Cardiac fibroblast (primary cell): Measurements from ENCODE around the gene ARMC5.

Experiments
- DNase-seq, 2 donors: peaks; one replicate each; pipeline versions ENCODE4 v3.0.0 to v3.0.0-alpha.2; 2010; ENCODE audit warnings: low read depth in 2 of 2
- H3K4me3 ChIP-seq, 2 donors: replicated peaks in 1 of 2; 1 replicate in 1 of 2; 2 replicates in 1 of 2; pipeline ENCODE4 v1.5.1; 2011; ENCODE audit warnings: low read depth in 2 of 2, low read length in 2 of 2, mild to moderate bottlenecking in 2 of 2, moderate library complexity in 1 of 2
- TF ChIP-seq, protein P1 (sequence below): IDR thresholded peaks from one replicate; pipeline ENCODE4 v1.5.1; 2011; ENCODE audit warnings: low read depth, mild to moderate bottlenecking, low read length, inconsistent platforms

ARMC5 gene

DNA sequence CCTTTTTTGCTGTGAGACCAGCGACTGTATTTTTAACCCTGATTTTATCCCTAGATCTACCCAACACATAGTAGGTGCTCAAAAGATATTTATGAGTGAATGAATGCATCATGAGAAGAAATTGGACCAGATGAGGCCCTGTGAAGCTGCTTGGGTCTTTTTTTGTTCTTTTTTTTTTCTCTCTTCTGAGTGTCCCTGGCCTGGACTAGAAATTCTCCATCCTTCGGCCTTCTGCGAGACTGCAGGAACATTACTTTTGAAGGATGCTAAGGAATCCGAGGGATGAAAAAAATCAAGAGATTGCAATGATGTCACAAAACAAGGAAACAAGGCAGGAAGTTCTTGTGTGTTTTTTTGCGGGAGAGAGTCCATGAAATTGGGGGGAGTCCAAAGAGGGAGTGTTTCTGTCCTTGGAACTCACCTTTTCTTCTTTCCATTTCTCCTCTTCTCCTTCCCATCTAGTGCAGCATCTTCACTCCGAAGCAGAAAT lies 49.5 kb downstream of the ARMC5 start:
- TF ChIP-seq, protein P1, sequence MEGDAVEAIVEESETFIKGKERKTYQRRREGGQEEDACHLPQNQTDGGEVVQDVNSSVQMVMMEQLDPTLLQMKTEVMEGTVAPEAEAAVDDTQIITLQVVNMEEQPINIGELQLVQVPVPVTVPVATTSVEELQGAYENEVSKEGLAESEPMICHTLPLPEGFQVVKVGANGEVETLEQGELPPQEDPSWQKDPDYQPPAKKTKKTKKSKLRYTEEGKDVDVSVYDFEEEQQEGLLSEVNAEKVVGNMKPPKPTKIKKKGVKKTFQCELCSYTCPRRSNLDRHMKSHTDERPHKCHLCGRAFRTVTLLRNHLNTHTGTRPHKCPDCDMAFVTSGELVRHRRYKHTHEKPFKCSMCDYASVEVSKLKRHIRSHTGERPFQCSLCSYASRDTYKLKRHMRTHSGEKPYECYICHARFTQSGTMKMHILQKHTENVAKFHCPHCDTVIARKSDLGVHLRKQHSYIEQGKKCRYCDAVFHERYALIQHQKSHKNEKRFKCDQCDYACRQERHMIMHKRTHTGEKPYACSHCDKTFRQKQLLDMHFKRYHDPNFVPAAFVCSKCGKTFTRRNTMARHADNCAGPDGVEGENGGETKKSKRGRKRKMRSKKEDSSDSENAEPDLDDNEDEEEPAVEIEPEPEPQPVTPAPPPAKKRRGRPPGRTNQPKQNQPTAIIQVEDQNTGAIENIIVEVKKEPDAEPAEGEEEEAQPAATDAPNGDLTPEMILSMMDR = no peak
- DNase-seq = peak; percentile 60 to 64
- H3K4me3 ChIP-seq = peak overlapping the region; percentile 90 to 99

DNA sequence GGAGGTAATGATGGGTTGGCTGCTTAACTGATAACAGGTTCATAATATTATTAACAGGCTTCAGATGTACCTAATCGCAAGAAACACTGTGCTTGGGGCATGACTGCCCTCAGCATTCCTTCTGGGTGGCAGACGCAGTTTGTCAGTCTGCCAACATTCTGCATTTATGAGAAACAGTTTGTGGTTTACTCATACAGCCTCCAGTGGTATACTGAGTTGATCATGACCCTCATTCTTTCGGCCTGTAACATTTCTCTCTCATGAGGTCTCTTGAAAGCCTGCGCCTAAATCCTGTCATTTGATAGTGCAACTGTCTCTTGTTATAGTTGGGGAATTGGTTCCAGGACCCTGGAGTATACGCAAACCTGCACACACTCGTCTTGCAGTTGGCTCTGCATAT lies 53.8 kb downstream of the ARMC5 start:
- TF ChIP-seq, protein P1 = no peak
- peak; percentile 59 to 66 for DNase-seq
- H3K4me3 ChIP-seq = no peak overlapping the region

DNA sequence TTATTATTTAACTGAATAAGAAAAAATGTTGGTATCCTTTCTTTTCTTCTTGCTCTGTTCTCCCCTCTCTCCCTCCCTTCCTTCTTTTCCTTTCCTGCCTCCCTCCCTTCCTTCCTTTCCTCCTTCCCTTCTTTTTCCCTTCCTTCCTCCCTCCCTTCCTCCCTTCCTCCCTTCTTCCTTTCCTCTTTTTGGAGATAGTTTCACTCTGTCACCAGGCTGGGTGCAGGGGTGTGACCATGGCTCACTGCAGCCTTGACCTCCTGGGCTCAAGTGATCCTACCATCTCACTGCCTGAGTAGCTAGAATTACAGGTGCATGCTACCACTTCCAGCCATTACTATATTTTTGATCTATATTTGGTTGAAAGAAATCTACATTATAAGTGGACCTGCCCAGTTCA lies 54.6 kb downstream of the ARMC5 start:
- DNase-seq = no peak
- TF ChIP-seq, protein P1 = no peak
- no peak overlapping the region for H3K4me3 ChIP-seq
